Muscle layer of colon (tissue), 2 donors: Measurements from ENCODE around the gene FAH.

Experiments
- H3K27ac ChIP-seq: one replicate; pipeline ENCODE4 v1.7.0; 2013; ENCODE audit warnings: low read depth, mild to moderate bottlenecking, low read length, moderate library complexity
- H3K27me3 ChIP-seq, 2 donors: one replicate each; pipeline ENCODE4 v1.7.0; 2013; ENCODE audit warnings: low read length in 2 of 2, mild to moderate bottlenecking in 2 of 2; ENCODE audit not compliant: insufficient read depth in 2 of 2, control insufficient read depth in 1 of 2
- H3K36me3 ChIP-seq: one replicate; pipeline ENCODE4 v1.7.0; 2013; ENCODE audit warnings: mild to moderate bottlenecking, low read length; ENCODE audit not compliant: insufficient read depth
- H3K4me1 ChIP-seq: one replicate; pipeline ENCODE4 v1.7.0; 2013; ENCODE audit warnings: mild to moderate bottlenecking, low read length; ENCODE audit not compliant: insufficient read depth
- H3K4me3 ChIP-seq, 2 donors: one replicate each; pipeline ENCODE4 v1.7.0; 2013; ENCODE audit warnings: low read length in 2 of 2, low read depth in 1 of 2, mild to moderate bottlenecking in 1 of 2, moderate library complexity in 1 of 2
- H3K9ac ChIP-seq: one replicate; pipeline ENCODE4 v1.7.0; 2013; ENCODE audit warnings: low read length
- H3K9me3 ChIP-seq: one replicate; pipeline ENCODE4 v1.7.0; 2013; ENCODE audit warnings: mild to moderate bottlenecking, low read length
- donor health status: abdominal sarcoma.
- donor health status: Adenocarcinoma of cecum.

The FAH gene

DNA sequence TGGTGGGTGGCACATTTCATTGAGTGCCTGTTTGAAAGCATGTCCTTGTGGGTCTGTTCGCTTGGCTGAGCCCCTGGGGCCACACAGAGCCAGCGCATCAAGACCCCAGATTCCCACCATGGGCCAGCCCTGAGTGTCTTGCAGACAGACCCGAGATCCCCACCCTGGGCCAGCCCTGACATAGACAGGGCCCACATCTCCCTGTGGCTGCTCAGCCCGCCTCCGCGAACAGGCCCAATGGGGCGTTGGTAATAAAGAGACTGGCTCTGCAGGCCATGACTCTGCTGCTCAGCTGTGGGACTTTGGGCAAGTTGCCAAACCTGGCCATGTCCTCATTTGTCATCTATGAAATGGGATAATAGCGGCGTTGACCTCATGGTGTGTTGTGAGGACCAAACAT lies 22.6 kb downstream of the FAH start:
- no peak overlapping the region for H3K4me3 ChIP-seq
- peaks cover 16% of the 10 kb centered on the region for H3K36me3 ChIP-seq
- H3K9me3 ChIP-seq = no peaks in the 10 kb centered on the region
- H3K9ac ChIP-seq = no peak overlapping the region
- H3K4me1 ChIP-seq = no peaks in the 10 kb centered on the region
- H3K27me3 ChIP-seq = no peaks in the 10 kb centered on the region
- H3K27ac ChIP-seq = no peak overlapping the region

DNA sequence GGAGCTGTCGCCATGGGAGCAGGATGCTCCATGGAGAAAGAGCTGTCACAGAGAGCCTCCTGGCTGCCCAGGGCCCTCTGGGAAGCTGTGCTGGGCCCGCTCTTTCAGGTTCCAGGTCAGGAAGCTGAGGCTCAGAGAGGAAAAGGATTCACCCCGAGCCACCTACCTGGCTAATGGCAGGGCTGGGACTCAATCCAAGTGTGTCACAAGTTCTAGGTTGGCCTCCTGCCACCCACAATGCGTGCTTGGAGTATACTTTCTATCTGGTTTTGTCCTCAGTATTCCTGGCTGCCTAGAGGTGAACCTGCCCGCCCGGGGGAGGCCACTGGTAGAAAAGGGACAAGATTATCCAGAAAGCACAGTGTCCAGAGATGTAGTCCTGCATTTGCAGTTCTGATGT lies 23.6 kb downstream of the FAH start:
- Histone ChIP-seq H3K9me3 (no peaks in the 10 kb centered on the region), H3K27me3 (no peaks in the 10 kb centered on the region), H3K4me1 (no peaks in the 10 kb centered on the region), H3K36me3 (peaks cover 16% of the 10 kb centered on the region), H3K9ac (no peak overlapping the region), H3K4me3 (no peak overlapping the region), H3K27ac (no peak overlapping the region)

DNA sequence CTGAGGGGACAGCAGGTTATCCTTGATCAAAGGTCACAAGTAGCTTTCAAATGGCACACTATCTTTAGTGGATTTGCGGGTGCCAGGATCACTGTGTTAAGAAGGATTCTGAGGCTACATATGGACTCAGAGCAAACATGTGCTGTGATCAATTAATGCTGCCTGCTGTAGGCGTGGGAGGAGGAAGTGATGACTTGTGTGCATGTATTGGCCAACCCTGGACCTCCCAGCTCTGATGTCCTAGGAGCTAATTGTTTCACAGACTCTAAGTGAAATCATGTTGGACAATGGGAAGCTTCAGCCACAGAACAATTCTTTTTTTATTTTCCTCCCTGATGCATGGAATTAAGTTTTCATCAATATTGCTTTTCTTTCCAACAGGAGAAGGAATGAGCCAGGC lies 24.4 kb downstream of the FAH start:
- H3K4me1 ChIP-seq = no peaks in the 10 kb centered on the region

DNA sequence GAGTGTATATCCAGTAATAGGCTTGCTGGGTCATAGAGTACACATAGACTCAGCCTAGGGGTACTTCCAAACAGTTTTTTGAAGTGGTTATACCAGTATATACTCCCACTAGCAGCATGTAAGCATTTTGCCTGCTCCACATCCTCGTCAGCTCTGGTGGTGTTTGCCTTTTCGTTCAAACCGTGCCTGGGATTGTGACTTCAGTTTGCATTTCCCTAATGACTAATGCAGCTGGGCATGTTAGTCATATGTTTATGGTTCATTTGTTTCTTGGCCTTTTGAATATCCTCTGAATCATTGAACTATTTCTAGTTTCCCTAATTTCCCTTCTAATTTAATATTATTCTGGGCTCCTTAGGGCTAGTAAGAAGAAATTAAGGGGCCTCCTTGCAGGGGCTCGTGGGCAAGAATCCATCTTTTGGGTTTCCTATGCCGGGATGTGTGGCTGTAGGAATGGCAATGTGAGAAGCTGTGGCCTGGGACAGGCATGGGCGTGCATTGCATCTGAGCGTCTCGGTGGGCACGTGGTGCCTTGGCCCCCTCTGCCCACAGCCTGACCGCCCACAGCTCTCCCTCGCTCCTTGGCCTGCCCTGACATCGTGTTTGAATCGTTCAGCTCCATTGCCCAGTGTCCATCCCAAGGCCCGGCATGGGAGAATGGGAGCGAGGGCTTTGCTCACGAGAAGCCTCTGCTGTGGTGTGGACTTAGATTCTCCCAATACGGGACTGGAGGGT lies 26.4 kb downstream of the FAH start:
- no peak overlapping the region for H3K27ac ChIP-seq
- no peak overlapping the region for H3K9ac ChIP-seq
- H3K4me1 ChIP-seq = no peaks in the 10 kb centered on the region
- H3K9me3 ChIP-seq = no peaks in the 10 kb centered on the region
- H3K36me3 ChIP-seq = peaks cover 16% of the 10 kb centered on the region
- H3K4me3 ChIP-seq = no peak overlapping the region
- H3K27me3 ChIP-seq = no peaks in the 10 kb centered on the region

More for the DNA sequence above, 24.4 kb downstream of the FAH start:
- Histone ChIP-seq H3K9ac (no peak overlapping the region), H3K9me3 (no peaks in the 10 kb centered on the region), H3K36me3 (peaks cover 16% of the 10 kb centered on the region), H3K4me3 (no peak overlapping the region), H3K27ac (no peak overlapping the region), H3K27me3 (no peaks in the 10 kb centered on the region)

DNA sequence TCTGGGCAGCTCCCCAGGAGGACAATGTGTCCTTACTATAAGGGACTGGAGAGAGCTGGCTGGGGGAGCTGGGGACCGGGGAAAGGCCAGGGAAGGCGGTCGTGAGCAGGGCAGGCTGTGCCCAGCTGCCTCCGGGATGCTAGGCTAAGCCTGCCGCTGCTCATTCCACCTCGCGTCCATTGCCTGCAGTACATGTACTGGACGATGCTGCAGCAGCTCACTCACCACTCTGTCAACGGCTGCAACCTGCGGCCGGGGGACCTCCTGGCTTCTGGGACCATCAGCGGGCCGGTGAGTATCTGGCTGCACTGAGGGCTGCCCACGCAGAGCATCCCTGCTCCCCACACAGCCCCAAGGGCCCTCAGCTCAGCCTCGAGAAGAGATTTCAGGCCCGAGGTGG lies 27.1 kb downstream of the FAH start:
- Histone ChIP-seq H3K27ac (no peak overlapping the region), H3K9me3 (no peaks in the 10 kb centered on the region), H3K36me3 (peaks cover 13% of the 10 kb centered on the region), H3K9ac (no peak overlapping the region), H3K4me1 (no peaks in the 10 kb centered on the region), H3K27me3 (no peaks in the 10 kb centered on the region), H3K4me3 (no peak overlapping the region)

DNA sequence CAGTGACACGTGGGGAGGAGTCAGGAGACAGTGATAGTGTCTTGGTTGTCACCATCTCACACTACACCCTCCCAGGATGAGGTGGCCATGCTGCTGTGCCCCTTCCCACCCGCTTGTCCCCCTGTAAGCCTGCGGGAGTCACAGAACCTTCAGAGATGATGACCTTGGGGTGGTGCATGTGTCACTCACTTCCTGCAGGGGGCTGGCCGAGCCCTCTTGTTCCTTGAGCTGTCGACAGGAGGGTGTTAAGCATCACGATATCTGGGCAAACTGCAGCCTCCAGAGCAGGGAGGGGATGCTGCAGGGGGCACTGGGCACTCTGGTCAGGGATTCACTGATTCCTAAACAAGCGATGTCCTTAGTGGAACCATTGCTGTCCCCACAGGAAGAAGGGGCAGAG lies 27.7 kb downstream of the FAH start:
- Histone ChIP-seq H3K9me3 (no peaks in the 10 kb centered on the region), H3K27me3 (no peaks in the 10 kb centered on the region), H3K36me3 (peaks cover 13% of the 10 kb centered on the region), H3K4me1 (no peaks in the 10 kb centered on the region), H3K4me3 (no peak overlapping the region), H3K27ac (no peak overlapping the region), H3K9ac (no peak overlapping the region)

DNA sequence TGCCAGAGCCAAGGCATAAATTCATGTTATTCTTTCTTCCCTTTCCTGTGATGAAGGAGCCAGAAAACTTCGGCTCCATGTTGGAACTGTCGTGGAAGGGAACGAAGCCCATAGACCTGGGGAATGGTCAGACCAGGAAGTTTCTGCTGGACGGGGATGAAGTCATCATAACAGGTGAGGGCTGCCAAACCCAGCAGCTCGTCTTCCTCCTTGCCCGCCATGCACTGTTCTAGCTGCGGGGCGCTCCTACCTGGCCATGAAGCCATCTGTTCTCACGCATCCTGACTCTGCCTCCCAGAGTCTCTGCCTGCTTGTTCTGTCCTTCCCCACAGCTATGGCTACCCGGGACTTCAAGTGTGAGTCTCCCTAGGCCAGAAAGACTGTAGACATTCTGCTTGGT lies 28.2 kb downstream of the FAH start:
- no peak overlapping the region for H3K27ac ChIP-seq
- H3K9ac ChIP-seq = no peak overlapping the region
- no peak overlapping the region for H3K4me3 ChIP-seq
- H3K27me3 ChIP-seq = no peaks in the 10 kb centered on the region
- H3K4me1 ChIP-seq = no peaks in the 10 kb centered on the region
- H3K36me3 ChIP-seq = peaks cover 18% of the 10 kb centered on the region
- no peaks in the 10 kb centered on the region for H3K9me3 ChIP-seq

DNA sequence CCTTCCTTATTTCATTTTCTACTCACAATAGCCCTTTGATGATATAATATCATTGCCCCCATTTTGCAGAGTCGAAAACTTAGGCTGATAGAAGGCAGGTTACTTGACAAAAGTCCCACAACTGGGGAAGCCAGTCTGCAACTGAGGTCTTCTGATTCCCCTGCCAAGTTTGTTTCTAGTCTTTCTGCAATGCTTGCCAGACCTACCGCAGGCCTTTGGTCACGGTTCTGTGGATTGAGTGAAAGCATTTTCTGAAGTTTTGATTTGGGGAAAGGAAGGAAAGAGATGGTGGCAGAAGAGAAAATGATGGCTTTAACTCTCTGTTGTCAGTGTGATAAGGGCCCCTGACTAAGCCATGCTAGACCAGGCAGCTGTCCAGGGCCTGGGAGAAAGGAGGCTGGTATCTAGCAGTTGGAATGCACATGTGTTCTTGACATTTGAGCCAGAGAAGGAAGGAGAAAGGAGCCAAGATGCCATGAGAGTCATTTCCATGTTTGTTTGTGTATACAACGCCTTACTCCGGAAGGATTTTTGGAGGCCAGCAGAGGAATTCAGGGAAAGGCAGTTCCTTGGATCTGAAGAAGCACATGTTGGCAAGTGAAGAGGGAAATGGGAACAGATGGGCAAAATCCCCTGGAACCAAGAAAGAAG lies 29.9 kb downstream of the FAH start:
- H3K27ac ChIP-seq = no peak overlapping the region
- H3K4me1 ChIP-seq = no peaks in the 10 kb centered on the region
- H3K36me3 ChIP-seq = peaks cover 28% of the 10 kb centered on the region
- no peak overlapping the region for H3K9ac ChIP-seq
- no peaks in the 10 kb centered on the region for H3K9me3 ChIP-seq
- H3K4me3 ChIP-seq = no peak overlapping the region
- H3K27me3 ChIP-seq = no peaks in the 10 kb centered on the region

DNA sequence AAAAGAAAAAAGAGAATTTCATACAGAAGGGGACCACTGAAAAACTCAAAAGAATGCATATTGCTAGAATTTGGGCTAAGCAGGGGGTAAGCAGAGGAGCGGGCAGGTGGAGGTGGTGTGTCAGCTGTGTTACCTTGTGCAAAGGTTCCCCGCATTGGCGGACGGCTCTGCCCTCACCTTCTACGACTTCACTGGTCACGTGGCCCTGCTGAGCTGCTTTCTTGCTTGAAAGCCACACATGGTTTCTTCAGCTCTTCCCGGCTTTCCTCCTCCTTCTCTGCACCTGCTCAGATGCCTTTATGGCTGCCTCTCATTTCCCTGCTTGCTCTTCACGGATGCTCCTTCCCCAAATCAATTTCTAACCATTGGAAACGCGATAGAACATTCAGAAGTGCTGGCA lies 30.5 kb downstream of the FAH start:
- H3K4me3 ChIP-seq = no peak overlapping the region
- no peaks in the 10 kb centered on the region for H3K27me3 ChIP-seq
- H3K9ac ChIP-seq = no peak overlapping the region
- no peaks in the 10 kb centered on the region for H3K9me3 ChIP-seq
- H3K4me1 ChIP-seq = no peaks in the 10 kb centered on the region
- H3K27ac ChIP-seq = no peak overlapping the region
- H3K36me3 ChIP-seq = peaks cover 27% of the 10 kb centered on the region

DNA sequence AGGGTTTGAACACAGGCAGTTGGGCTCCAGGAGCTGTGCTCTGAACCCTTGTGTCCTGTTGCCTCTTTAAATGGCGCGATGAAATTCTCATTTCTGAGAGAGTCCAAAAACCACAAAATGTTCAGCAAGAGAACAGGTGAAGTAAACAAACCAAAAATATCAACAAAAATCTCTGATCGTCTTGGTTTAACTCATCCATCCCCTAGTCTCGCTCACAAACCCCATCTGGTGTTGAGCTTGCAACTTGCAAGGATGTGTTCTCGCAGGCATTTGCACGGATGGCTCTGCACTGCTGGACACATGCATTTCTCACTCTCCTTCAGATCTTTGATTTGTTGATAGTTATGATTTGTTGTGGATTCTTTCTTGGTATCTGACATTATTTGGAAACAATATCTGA lies 31.1 kb downstream of the FAH start:
- H3K4me1 ChIP-seq = no peaks in the 10 kb centered on the region
- H3K9me3 ChIP-seq = no peaks in the 10 kb centered on the region
- no peak overlapping the region for H3K9ac ChIP-seq
- no peaks in the 10 kb centered on the region for H3K27me3 ChIP-seq
- no peak overlapping the region for H3K4me3 ChIP-seq
- peaks cover 26% of the 10 kb centered on the region for H3K36me3 ChIP-seq
- H3K27ac ChIP-seq = no peak overlapping the region

DNA sequence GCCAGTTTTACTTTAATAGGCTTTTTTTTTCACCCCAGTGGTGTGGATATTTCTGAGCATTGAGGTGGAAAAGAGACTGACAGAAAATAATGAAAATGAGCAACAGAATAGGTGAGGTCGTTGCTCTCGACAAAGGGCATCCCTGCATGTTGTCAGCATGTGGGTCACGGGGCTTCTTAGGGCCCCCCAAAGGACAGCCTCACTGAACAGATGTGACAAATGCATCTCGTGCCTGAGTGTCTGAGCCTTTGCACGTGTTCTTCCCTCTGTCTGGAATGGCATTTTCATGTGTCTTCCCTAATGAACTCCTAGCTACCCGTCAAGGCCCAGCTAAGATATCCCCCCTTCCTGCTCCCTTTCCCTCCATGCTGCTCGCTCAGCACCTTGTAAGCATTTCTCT lies 31.8 kb downstream of the FAH start:
- H3K9me3 ChIP-seq = no peaks in the 10 kb centered on the region
- no peak overlapping the region for H3K27ac ChIP-seq
- peaks cover 22% of the 10 kb centered on the region for H3K36me3 ChIP-seq
- H3K4me3 ChIP-seq = no peak overlapping the region
- no peaks in the 10 kb centered on the region for H3K27me3 ChIP-seq
- no peaks in the 10 kb centered on the region for H3K4me1 ChIP-seq
- no peak overlapping the region for H3K9ac ChIP-seq

DNA sequence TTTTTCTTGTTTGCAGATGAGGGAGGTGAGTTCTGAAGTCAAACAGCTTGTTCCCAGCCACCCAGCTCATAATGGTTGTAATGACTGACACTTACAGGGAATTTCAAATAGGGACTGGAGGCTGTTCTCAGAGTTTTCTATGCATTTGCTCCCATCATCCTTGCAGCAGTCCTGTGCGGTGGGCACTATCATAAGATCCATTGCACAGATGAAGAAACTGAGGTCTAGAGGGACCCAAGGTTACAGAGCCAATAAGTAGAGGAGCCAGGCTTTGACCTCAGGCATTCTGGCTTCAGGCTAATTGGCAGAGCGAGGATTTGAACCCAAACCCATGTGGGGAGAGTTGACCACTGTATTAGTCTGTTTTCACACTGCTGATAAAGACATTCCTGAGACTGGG lies 32.4 kb downstream of the FAH start:
- no peaks in the 10 kb centered on the region for H3K27me3 ChIP-seq
- H3K36me3 ChIP-seq = peaks cover 22% of the 10 kb centered on the region
- H3K9me3 ChIP-seq = no peaks in the 10 kb centered on the region
- no peak overlapping the region for H3K4me3 ChIP-seq
- no peak overlapping the region for H3K9ac ChIP-seq
- H3K27ac ChIP-seq = no peak overlapping the region
- no peaks in the 10 kb centered on the region for H3K4me1 ChIP-seq
